ENCODE results near the gene DCAF8.

Gene DCAF8

DNA sequence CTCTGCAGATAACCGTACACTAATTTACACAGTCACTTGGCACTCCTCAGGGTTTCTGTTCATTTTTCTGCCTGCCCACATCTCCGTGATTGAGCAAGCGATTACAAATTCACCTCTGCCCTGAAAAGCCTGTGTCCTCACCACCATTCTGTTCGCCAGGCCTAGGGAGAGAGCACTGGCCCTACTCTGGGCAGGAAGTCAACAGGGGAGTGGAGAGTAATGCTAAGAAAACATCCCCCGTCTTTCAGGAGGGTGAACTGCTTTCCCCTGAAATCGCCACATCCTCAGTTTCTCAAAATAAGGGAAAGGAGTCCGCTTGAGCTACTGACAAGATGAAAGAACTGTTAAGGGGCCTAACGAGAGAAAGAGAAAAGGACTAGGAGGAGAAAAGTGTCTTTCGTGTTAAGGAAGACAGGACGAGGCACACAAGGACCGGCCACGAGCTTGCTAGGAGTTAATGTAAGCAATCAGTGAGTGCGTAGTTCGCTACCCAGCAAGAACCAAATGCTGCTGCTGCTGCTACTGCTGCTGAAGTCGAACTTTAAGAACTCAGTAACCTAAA, 22.0 kb upstream of the DCAF8 start:
- TF ChIP-seq, protein P1, sequence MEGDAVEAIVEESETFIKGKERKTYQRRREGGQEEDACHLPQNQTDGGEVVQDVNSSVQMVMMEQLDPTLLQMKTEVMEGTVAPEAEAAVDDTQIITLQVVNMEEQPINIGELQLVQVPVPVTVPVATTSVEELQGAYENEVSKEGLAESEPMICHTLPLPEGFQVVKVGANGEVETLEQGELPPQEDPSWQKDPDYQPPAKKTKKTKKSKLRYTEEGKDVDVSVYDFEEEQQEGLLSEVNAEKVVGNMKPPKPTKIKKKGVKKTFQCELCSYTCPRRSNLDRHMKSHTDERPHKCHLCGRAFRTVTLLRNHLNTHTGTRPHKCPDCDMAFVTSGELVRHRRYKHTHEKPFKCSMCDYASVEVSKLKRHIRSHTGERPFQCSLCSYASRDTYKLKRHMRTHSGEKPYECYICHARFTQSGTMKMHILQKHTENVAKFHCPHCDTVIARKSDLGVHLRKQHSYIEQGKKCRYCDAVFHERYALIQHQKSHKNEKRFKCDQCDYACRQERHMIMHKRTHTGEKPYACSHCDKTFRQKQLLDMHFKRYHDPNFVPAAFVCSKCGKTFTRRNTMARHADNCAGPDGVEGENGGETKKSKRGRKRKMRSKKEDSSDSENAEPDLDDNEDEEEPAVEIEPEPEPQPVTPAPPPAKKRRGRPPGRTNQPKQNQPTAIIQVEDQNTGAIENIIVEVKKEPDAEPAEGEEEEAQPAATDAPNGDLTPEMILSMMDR (IDR thresholded peaks at IDR 0.05; ENCODE audit: borderline replicate concordance, control extremely low read depth, extremely low read depth, insufficient read depth, missing control alignments): no peak
- in situ Hi-C loops (cut with MboI; ENCODE audit: low sequenced_read_pairs, unreplicated experiment): no loop called here
- DNase-seq (ENCODE audit: low spot score): peak; percentile 32

DNA sequence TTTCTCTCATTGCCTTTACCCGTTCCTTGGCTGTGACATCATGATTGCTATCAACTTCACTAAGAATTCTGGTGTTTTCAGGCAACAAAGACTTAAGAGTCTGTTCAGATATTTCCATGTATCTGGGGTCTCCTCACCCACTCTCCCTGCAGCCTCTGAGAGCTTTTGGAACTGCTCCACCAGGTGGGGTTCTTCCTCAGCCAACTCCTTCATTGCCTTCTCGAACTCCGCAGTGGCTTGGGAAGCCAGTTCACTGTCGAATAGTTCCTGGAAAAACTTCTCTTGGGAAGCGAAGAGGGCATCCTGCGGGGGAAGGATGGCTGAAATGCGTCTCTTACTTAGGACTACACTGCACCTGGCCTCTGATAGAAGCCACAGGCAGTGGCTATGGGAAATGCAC, 20.5 kb upstream of the DCAF8 start:
- in situ Hi-C loops (cut with MboI; ENCODE audit: low sequenced_read_pairs, unreplicated experiment): no loop called here
- TF ChIP-seq, protein P1 (IDR thresholded peaks at IDR 0.05; ENCODE audit: borderline replicate concordance, control extremely low read depth, extremely low read depth, insufficient read depth, missing control alignments): no peak
- DNase-seq (ENCODE audit: low spot score): no peak

DNA sequence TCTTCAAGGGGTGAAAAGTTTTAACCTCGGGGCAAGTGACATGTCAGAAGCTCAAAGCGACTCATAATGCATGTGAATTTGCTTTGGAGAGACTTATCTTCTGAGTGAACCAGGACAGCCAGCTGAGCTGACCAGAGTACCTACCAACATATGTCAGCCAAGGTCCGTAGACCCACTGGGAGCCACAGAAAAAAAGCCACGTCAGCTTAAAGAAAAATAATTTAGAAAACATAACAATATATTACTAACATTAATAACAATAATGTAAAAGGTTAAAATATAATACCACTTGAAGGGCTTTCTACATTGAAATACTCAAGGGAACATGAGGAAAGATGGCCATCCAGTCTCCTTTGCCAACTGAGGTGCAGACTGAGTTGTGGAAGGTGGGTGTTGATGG, 15.6 kb upstream of the DCAF8 start:
- in situ Hi-C loops (cut with MboI; ENCODE audit: low sequenced_read_pairs, unreplicated experiment): no loop called here
- TF ChIP-seq, protein P1 (IDR thresholded peaks at IDR 0.05; ENCODE audit: borderline replicate concordance, control extremely low read depth, extremely low read depth, insufficient read depth, missing control alignments): no peak
- DNase-seq (ENCODE audit: low spot score): no peak

DNA sequence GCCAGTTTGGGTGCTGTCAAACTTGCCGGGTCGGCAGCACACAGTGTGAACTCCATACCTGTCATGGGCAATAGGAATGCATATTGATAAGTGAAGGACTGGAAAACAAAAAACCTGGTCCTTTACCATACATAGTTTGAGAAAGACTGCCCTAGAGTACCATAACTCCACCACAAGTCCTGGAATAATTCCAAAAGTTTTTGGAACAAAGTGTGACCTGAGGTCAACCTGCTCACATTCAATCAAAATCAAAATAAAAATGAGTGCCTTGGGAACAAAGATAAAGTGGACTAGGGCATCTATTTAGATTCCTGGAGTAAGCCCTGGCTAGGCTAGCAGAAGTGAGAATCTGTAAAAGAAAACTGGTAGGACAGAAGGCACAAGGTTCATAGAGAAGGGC, 15.0 kb upstream of the DCAF8 start:
- in situ Hi-C loops (cut with MboI; ENCODE audit: low sequenced_read_pairs, unreplicated experiment): no loop called here
- no peak for DNase-seq (ENCODE audit: low spot score)
- TF ChIP-seq, protein P1 (IDR thresholded peaks at IDR 0.05; ENCODE audit: borderline replicate concordance, control extremely low read depth, extremely low read depth, insufficient read depth, missing control alignments): no peak

DNA sequence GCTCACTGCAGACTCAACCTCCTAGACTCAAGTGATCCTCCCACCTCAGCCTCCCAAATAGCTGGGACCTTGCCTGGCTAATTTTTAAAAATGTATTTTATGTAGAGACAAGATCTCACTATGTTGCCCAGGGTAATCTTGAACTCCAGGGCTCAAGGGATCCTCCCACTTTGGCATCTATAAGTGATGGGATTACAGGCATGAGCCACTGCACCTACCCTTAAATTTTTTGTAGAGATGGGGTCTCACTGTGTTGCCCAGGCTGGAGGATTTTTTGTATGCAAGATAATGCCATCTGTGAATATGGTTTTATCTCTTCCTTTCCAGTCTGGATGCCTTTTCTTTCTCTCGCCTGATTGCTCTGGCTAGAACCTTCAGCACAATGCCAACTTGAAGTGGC, 8.7 kb upstream of the DCAF8 start:
- TF ChIP-seq, protein P1 (IDR thresholded peaks at IDR 0.05; ENCODE audit: borderline replicate concordance, control extremely low read depth, extremely low read depth, insufficient read depth, missing control alignments): no peak
- no peak for DNase-seq (ENCODE audit: low spot score)
- in situ Hi-C loops (cut with MboI; ENCODE audit: low sequenced_read_pairs, unreplicated experiment): no loop called here

DNA sequence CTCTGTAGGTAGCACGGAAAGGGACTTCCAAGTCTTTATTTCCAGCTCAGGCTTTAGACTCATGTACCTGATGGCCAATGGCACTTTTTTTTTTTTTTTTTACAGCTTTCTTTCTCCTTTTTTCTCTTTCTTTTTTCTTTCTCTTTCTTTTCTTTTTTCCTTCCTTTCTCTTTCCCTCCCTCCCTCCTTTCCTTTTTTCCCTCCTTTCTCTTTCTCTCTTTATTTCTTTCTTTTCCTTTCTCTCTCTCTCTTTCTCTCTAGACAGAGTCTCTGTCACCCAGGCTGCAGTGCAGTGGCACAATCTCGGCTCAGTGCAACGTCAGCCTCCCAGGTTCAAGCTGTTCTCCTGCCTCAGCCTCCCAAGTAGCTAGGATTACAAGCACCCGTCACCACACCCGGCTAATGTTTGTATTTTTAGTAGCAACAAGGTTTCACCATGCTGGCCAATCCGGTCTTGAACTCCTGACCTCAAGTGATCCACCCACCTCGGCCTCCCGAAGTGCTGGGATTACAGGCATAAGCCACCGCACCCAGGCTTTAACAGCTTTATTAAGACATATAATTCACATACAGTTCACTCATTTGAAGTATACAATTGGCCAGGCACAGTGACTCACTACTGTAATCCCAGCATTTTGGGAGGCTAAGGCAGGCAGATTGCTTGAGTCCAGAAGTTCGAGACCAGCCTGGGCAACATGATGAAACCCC, 5.1 kb upstream of the DCAF8 start:
- no peak for DNase-seq (ENCODE audit: low spot score)
- in situ Hi-C loops (cut with MboI; ENCODE audit: low sequenced_read_pairs, unreplicated experiment): no loop called here
- TF ChIP-seq, protein P1 (IDR thresholded peaks at IDR 0.05; ENCODE audit: borderline replicate concordance, control extremely low read depth, extremely low read depth, insufficient read depth, missing control alignments): no peak
